Nephron (organoid): ENCODE results near the gene SPC25.

Source experiments
- H3K27ac Mint-ChIP-seq, 3 experiments: 2 replicates each; pipeline ENCODE4 v1.8.0; 2020; ENCODE audit warnings: mixed read lengths in 3 of 3, mild to moderate bottlenecking in 2 of 3, moderate library complexity in 1 of 3
- H3K27me3 Mint-ChIP-seq: 2 replicates; pipeline ENCODE4 v1.8.0; 2021; ENCODE audit warnings: low read depth, mild to moderate bottlenecking, moderate library complexity, mixed read lengths
- H3K36me3 Mint-ChIP-seq: 2 replicates; pipeline ENCODE4 v1.8.0; 2020; ENCODE audit warnings: low read depth, mixed read lengths
- H3K4me1 Mint-ChIP-seq: 2 replicates; pipeline ENCODE4 v1.8.0; 2020; ENCODE audit warnings: mixed read lengths
- H3K4me3 Mint-ChIP-seq, 3 experiments: 2 replicates each; pipeline ENCODE4 v1.8.0; 2020; ENCODE audit warnings: mild to moderate bottlenecking in 3 of 3, mixed read lengths in 3 of 3, moderate library complexity in 2 of 3
- H3K9me3 Mint-ChIP-seq: 2 replicates; pipeline ENCODE4 v1.8.0; 2020; ENCODE audit warnings: mixed read lengths
- TF ChIP-seq, protein P1 (sequence below), 3 experiments: fragments of 200-600 bp; sonication (generic); IDR thresholded peaks; one replicate each; pipeline ENCODE4 v1.5.0; 2021; ENCODE audit warnings: antibody characterized with exemption in 3 of 3; ENCODE audit not compliant: unreplicated experiment in 3 of 3

The SPC25 gene

DNA sequence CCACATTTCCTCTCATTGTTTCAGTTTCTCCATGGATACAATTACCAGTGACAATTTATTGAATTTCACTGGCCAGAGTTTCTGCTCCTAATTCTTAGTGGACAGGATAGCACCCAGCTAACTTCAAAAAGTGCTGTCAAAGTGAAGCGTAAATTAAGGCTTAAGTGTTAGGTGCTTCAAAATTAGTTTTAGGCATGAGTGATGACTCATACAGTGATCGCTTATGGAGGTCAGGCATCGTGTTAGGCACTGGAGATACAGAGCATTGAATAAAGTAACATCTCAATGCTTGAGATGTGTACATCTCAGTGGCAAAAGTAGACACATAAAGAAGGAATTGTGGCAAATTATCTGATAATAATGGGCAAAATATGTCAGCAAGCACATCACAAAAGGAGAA, 47.0 kb downstream of the SPC25 start:
- H3K27ac Mint-ChIP-seq = no peak overlapping the region
- H3K36me3 Mint-ChIP-seq = no peaks in the 10 kb centered on the region
- peaks cover 4% of the 10 kb centered on the region for H3K27me3 Mint-ChIP-seq
- H3K4me1 Mint-ChIP-seq = no peaks in the 10 kb centered on the region
- TF ChIP-seq, protein P1, sequence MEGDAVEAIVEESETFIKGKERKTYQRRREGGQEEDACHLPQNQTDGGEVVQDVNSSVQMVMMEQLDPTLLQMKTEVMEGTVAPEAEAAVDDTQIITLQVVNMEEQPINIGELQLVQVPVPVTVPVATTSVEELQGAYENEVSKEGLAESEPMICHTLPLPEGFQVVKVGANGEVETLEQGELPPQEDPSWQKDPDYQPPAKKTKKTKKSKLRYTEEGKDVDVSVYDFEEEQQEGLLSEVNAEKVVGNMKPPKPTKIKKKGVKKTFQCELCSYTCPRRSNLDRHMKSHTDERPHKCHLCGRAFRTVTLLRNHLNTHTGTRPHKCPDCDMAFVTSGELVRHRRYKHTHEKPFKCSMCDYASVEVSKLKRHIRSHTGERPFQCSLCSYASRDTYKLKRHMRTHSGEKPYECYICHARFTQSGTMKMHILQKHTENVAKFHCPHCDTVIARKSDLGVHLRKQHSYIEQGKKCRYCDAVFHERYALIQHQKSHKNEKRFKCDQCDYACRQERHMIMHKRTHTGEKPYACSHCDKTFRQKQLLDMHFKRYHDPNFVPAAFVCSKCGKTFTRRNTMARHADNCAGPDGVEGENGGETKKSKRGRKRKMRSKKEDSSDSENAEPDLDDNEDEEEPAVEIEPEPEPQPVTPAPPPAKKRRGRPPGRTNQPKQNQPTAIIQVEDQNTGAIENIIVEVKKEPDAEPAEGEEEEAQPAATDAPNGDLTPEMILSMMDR (IDR thresholded peaks at IDR 0.05; ENCODE audit: unreplicated experiment in 3 of 3) = no peak
- no peak overlapping the region for H3K4me3 Mint-ChIP-seq
- no peaks in the 10 kb centered on the region for H3K9me3 Mint-ChIP-seq

GRCh38 chr2:168841445-168841844, 48.8 kb downstream of the SPC25 start:
- Mint-ChIP-seq H3K27ac (no peak overlapping the region), H3K27me3 (peaks cover 4% of the 10 kb centered on the region), H3K4me1 (no peaks in the 10 kb centered on the region), H3K36me3 (no peaks in the 10 kb centered on the region), H3K9me3 (no peaks in the 10 kb centered on the region), H3K4me3 (no peak overlapping the region)
- TF ChIP-seq, protein P1 (IDR thresholded peaks at IDR 0.05; ENCODE audit: unreplicated experiment in 3 of 3) = no peak

DNA sequence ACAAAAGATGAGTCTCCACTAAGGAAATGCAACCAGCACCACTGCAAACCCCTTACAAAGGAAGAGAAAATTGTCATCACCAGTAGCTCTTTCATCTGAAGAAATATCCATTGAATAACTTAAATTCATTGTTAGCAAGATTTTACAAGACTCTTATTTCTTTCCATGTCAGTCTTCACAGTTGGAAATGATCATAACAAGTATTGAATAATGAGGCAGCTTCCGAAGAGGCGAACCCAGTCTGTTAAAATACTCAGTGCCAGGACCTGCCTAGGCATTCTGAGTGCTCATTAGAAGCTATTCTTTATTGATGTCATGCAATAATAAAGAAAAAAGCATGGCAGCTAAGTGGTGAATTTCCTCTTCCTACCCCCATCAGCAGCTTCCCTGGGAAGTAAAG, 54.3 kb downstream of the SPC25 start:
- no peak overlapping the region for H3K27ac Mint-ChIP-seq
- no peaks in the 10 kb centered on the region for H3K4me1 Mint-ChIP-seq
- peaks cover 4% of the 10 kb centered on the region for H3K27me3 Mint-ChIP-seq
- no peaks in the 10 kb centered on the region for H3K36me3 Mint-ChIP-seq
- TF ChIP-seq, protein P1 (IDR thresholded peaks at IDR 0.05; ENCODE audit: unreplicated experiment in 3 of 3) = no peak
- H3K9me3 Mint-ChIP-seq = no peaks in the 10 kb centered on the region
- no peak overlapping the region for H3K4me3 Mint-ChIP-seq

GRCh38 chr2:168831662-168832061, 58.6 kb downstream of the SPC25 start:
- H3K36me3 Mint-ChIP-seq = no peaks in the 10 kb centered on the region
- TF ChIP-seq, protein P1 (IDR thresholded peaks at IDR 0.05; ENCODE audit: unreplicated experiment in 3 of 3) = no peak
- no peaks in the 10 kb centered on the region for H3K27me3 Mint-ChIP-seq
- H3K4me3 Mint-ChIP-seq = no peak overlapping the region
- peaks cover 2% of the 10 kb centered on the region for H3K9me3 Mint-ChIP-seq
- no peaks in the 10 kb centered on the region for H3K4me1 Mint-ChIP-seq
- no peak overlapping the region for H3K27ac Mint-ChIP-seq

- H3K27ac Mint-ChIP-seq = no peak overlapping the region
- no peaks in the 10 kb centered on the region for H3K36me3 Mint-ChIP-seq
- H3K4me3 Mint-ChIP-seq = no peak overlapping the region
- no peaks in the 10 kb centered on the region for H3K4me1 Mint-ChIP-seq
- peaks cover 2% of the 10 kb centered on the region for H3K9me3 Mint-ChIP-seq
- H3K27me3 Mint-ChIP-seq = no peaks in the 10 kb centered on the region
- TF ChIP-seq, protein P1 (IDR thresholded peaks at IDR 0.05; ENCODE audit: unreplicated experiment in 3 of 3) = no peak
These were observed 59.3 kb downstream of the SPC25 start for GRCh38 chr2:168830958-168831357.

GRCh38 chr2:168825126-168825525, 65.1 kb downstream of the SPC25 start:
- H3K9me3 Mint-ChIP-seq = no peaks in the 10 kb centered on the region
- H3K36me3 Mint-ChIP-seq = no peaks in the 10 kb centered on the region
- H3K27me3 Mint-ChIP-seq = no peaks in the 10 kb centered on the region
- H3K4me3 Mint-ChIP-seq = no peak overlapping the region
- H3K4me1 Mint-ChIP-seq = no peaks in the 10 kb centered on the region
- TF ChIP-seq, protein P1 (IDR thresholded peaks at IDR 0.05; ENCODE audit: unreplicated experiment in 3 of 3) = no peak
- H3K27ac Mint-ChIP-seq = no peak overlapping the region
